ENCODE data around the gene RTN4RL1. TPM values are rescaled to one million over a fixed set of nuclear protein-coding genes. Genes with fewer than 3 reads are reported as not detected.

The RTN4RL1 gene
- total RNA-seq, 6 donors from 2014 or later = 5.1 to 7.3 (median 6.2) TPM

DNA sequence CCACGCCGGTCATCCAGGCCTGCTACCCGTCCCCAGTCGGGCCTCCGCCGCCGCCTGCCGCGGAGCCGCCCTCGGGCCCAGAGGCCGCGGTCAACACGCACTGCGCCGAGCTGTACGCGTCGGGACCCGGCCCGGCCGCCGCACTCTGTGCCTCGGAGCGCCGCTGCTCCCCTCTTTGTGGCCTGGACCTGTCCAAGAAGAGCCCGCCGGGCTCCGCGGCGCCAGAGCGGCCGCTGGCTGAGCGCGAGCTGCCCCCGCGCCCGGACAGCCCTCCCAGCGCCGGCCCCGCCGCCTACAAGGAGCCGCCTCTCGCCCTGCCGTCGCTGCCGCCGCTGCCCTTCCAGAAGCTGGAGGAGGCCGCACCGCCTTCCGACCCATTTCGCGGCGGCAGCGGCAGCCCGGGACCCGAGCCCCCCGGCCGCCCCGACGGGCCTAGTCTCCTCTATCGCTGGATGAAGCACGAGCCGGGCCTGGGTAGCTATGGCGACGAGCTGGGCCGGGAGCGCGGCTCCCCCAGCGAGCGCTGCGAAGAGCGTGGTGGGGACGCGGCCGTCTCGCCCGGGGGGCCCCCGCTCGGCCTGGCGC is 32.1 kb upstream of the RTN4RL1 start:
- Histone ChIP-seq H3K9me3 (no peaks in the 10 kb centered on the region), H3K36me3 (peaks cover 0 to 15% (median 3%) of the 10 kb centered on the region in 4 donors), H3K27ac (peak overlapping the region; percentile 86 to 96 (median 91)), H3K4me3 (peak overlapping the region in 3 of 4 donors; percentile 46 to 76 (median 56)), H3K4me1 (peaks cover 60 to 82% (median 66%) of the 10 kb centered on the region in 4 donors), H3K27me3 (peaks cover 0 to 44% (median 11%) of the 10 kb centered on the region in 4 donors)
- ATAC-seq (ENCODE audit: low FRiP score in 2 of 2) (no peak), DNase-seq (peak in 1 of 2 donors; percentile 90)
- 52 to 85% methylated on average over 9 to 40 of the region's 81 CpGs for WGBS, 2 donors
- TF ChIP-seq CTCF (IDR thresholded peaks at IDR 0.05) = peak in 1 of 6 experiments; percentile 2
- TF ChIP-seq EP300 (IDR thresholded peaks at IDR 0.05) = no peak
- TF ChIP-seq POLR2AphosphoS5 (IDR thresholded peaks at IDR 0.05) = no peak
- TF ChIP-seq POLR2A (IDR thresholded peaks at IDR 0.05) = no peak

DNA sequence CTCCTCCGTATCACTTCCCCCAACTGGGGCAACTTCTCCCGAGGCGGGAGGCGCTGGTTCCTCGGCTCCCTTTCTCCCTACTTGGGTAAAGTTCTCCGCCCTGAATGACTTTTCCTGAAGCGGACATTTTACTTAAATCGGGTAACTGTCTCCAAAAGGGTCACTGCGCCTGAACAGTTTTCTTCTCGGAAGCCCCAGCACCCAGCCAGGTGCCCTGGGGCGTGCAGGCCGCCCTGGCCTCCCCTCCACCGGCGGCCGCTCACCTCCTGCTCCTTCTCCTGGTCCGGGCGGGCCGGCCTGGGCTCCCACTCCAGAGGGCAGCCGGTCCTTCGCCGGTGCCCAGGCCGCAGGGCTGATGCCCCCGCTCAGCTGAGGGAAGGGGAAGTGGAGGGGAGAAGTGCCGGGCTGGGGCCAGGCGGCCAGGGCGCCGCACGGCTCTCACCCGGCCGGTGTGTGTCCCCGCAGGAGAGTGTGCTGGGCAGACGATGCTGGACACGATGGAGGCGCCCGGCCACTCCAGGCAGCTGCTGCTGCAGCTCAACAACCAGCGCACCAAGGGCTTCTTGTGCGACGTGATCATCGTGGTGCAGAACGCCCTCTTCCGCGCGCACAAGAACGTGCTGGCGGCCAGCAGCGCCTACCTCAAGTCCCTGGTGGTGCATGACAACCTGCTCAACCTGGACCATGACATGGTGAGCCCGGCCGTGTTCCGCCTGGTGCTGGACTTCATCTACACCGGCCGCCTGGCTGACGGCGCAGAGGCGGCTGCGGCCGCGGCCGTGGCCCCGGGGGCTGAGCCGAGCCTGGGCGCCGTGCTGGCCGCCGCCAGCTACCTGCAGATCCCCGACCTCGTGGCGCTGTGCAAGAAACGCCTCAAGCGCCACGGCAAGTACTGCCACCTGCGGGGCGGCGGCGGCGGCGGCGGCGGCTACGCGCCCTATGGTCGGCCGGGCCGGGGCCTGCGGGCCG is 31.4 kb upstream of the RTN4RL1 start:
- TF ChIP-seq POLR2A (IDR thresholded peaks at IDR 0.05) (no peak), EP300 (IDR thresholded peaks at IDR 0.05) (no peak), CTCF (IDR thresholded peaks at IDR 0.05) (peak in 3 of 6 experiments; percentile 2 to 18 (median 13)), POLR2AphosphoS5 (IDR thresholded peaks at IDR 0.05) (no peak)
- Histone ChIP-seq H3K9me3 (no peaks in the 10 kb centered on the region), H3K27me3 (peaks cover 0 to 50% (median 12%) of the 10 kb centered on the region in 4 donors), H3K27ac (peak overlapping the region; percentile 86 to 96 (median 91)), H3K4me1 (peaks cover 57 to 84% (median 66%) of the 10 kb centered on the region in 4 donors), H3K4me3 (peak overlapping the region; percentile 22 to 76 (median 51)), H3K36me3 (peaks cover 0 to 12% (median 3%) of the 10 kb centered on the region in 4 donors)
- DNase-seq (peak in 1 of 2 donors; percentile 89), ATAC-seq (ENCODE audit: low FRiP score in 2 of 2) (no peak)
- WGBS, 2 donors = 40 to 47% methylated on average over 10 to 66 of the region's 85 CpGs

DNA sequence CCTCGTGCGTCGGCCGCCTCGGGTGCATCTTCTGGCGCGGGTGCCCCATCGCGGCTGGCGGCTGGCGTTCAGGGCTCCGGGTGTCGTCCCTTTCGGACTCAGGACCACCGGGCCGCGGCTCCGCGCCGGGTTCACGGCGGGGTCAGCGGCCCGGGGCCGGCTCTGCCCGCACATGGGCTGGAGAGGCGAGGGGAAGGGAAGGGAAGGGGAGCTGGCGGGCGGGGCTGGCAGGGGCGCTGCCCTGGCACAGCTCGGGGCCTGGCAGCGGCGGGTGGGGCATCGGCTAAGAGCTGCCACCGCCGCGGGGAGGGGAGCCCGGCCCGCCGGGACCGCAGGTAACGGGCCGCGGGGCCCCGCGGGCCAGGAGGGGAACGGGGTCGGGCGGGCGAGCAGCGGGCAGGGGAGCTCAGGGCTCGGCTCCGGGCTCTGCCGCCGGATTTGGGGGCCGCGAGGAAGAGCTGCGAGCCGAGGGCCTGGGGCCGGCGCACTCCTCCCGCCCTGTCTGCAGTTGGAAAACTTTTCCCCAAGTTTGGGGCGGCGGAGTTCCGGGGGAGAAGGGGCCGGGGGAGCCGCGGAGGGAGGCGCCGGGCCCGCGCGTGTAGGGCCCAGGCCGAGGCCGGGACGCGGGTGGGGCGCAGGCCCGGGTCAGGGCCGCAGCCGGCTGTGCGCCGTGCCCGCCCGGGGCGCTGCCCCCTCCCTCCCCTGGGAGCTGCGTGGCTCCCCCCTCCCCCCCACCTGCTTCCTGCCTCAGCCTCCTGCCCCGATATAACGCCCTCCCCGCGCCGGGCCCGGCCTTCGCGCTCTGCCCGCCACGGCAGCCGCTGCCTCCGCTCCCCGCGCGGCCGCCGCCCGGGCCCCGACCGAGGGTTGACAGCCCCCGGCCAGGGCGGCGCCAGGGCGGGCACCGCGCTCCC is 30.4 kb upstream of the RTN4RL1 start:
- Histone ChIP-seq H3K27ac (peak overlapping the region; percentile 86 to 96 (median 91)), H3K9me3 (no peaks in the 10 kb centered on the region), H3K36me3 (peaks cover 0 to 9% (median 0%) of the 10 kb centered on the region in 4 donors), H3K4me3 (peak overlapping the region; percentile 34 to 76 (median 51)), H3K27me3 (peaks cover 0 to 59% (median 21%) of the 10 kb centered on the region in 4 donors), H3K4me1 (peaks cover 66 to 87% (median 68%) of the 10 kb centered on the region in 4 donors)
- DNase-seq (peak in 1 of 2 donors; percentile 90), ATAC-seq (ENCODE audit: low FRiP score in 2 of 2) (peak in 1 of 2 donors; percentile 0)
- WGBS, 2 donors = 2 to 18% methylated on average over 3 to 29 of the region's 113 CpGs
- TF ChIP-seq EP300 (IDR thresholded peaks at IDR 0.05) (no peak), POLR2AphosphoS5 (IDR thresholded peaks at IDR 0.05) (no peak), POLR2A (IDR thresholded peaks at IDR 0.05) (no peak), CTCF (IDR thresholded peaks at IDR 0.05) (no peak)
